Measurements from ENCODE around the gene SEPTIN7.

Gene SEPTIN7

DNA sequence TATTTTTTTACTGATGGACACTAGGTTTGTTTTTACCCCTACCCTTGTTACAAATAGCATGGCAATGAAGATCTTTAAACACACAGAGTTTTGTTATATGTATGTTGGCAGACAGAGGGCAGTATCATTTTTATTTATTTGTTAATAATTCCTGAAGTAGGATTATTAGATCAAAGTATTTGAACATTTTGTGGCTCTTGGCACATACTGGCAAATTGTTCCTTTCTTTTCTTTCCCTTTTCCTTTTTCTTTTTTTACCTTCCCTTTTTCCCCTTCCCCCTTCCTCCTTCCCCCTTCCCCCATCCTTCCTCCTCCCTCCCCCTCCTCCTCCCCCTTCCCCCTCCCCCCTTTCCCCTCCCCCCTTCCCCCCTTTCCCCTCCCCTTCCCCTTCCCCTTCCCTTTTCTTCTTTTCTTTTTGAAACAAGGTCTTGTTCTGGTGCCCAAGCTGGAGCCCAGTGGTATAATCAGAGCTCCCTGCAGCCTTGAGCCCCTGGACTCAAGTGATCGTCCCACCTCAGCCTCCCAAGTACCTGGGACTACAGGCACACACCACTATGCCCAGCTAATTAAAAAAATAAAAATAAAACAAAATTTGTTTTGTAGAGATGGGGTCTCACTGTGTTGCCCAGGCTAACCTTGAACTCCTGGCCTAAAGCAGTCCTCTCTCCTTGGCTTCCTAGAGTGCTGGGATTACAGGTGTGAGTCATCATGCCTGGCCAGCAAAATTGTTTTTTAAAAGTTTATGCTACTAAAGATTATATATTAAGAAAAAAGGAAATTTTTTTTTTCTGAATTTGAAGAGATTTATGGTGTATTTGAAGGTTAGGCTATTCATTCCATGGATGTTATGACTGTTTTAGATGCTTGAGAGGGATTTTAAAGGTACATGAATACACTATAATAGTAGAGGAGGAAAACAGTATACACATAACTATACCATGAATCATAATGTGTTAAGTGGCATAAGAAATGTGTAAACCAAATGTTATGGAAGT is 39.3 kb downstream of the SEPTIN7 start:
- FAIRE-seq, result no peak

DNA sequence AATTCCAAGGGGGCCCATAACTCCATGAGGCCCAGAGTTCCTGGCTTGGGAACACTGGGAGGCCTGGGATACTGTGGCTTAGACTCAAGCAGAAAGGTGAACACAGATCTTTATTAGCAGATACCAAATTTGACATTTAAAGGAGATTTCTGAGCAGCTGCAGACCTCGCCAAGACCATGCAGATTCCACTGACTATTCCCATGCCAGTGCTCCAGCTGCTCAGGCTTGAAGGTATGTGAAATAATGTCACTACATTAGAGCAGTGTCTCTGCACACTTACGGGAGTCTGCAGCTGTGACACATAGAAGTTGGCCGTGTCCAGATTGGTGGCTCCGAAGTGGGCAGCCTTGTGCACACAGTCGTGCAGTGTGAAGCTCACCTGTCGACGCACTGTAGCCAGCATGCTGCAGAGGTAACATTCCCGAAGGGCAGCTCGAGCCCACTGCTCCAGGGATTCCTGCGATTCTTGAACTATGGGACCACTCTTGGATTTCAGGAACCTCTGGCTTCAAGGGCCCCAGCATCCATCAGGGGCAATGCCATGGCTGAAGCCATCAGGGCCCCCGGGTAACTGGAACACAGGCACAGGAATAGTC is 46.1 kb downstream of the SEPTIN7 start:
- no peak for FAIRE-seq

DNA sequence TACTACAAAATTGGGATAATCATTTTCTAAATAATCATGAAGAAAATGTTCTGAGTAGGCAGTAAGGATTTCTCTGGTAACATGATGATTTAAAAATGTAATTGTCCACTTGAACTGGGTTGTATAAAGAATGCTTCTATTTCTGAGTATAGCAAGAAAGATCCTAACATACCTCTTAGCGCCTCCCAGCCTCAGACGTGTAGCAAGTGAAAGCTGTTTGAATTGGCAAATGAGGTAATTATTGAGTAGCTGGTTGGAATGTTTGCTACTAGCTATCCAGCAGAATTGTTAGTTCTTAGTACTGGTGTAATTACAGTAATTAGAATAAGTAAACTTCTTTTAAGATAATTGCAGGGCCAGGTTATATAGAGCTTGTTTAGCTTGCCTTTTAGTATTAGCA is 47.9 kb downstream of the SEPTIN7 start:
- no peak for FAIRE-seq

DNA sequence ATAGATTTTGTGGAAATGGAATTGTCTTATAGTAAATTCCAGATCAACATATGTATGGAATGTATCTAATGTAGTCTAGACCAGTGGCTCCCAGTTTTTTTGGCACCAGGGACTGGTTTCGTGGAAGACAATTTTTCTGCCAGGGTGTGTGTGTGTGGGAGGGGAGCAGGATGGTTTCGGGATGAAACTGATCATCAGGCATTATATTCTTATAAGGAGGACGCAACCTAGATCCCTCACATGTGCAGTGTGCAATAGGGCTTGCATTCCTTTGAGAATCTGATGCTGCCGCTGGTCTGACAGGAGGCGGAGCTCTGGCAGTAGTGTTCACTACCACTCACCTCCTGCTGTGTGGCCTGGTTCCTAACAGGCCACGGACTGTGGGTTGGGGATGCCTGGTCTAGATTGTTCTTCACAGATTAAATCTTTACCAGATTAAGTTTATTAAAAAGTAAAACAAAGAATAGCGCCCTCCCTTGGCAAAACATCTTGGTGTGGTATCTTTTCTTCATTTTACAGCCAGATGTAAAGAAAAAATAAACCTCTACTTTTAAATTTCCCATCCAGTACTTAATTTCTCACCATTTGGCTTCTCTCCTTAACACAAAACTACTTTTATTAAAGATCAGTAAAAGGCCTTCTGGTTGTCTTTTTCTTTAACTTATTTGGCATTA is 48.4 kb downstream of the SEPTIN7 start:
- no peak for FAIRE-seq

DNA sequence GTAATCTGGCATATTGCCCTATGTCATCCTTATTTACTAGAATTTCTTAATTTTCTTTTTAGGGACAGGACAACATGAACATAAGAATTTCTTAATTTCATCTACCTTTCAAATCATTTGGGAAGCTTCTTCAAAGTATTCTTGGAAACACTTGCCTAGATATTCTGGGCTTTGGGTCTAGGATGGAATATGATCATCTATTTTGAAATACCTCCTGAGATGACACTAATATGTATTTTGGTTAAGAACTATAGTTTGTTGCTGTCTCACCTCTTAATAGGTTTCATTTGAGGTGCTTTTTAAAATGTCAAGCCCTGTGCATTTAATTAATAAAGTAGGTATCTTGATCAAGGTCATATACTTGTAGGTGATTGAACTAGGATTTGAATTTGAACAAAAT is 49.1 kb downstream of the SEPTIN7 start:
- FAIRE-seq, result no peak

Measured in A204.1 (cell line).